HG02571 (cell line): Measurements from ENCODE around the gene SLC7A6OS.

ENCODE experiments used
- ATAC-seq: cut with Tn5 transposase; IDR thresholded peaks from one replicate; pipeline ENCODE4 v1.9.1; 2021; ENCODE audit warnings: mild to moderate bottlenecking, moderate library complexity; ENCODE audit not compliant: unreplicated experiment

Gene SLC7A6OS

GRCh38 chr16:68345351-68345810 is 34.6 kb upstream of the SLC7A6OS start:
- no peak for ATAC-seq

GRCh38 chr16:68344252-68344651 is 33.5 kb upstream of the SLC7A6OS start:
- ATAC-seq = no peak

GRCh38 chr16:68343137-68343536 is 32.4 kb upstream of the SLC7A6OS start:
- no peak for ATAC-seq

- ATAC-seq = no peak
Measured at GRCh38 chr16:68342620-68343019, 31.9 kb upstream of the SLC7A6OS start.

- no peak for ATAC-seq
Measured at GRCh38 chr16:68339214-68339613, 28.5 kb upstream of the SLC7A6OS start.

- no peak for ATAC-seq
Measured at GRCh38 chr16:68338326-68339119, 27.8 kb upstream of the SLC7A6OS start.

GRCh38 chr16:68335175-68335574 is 24.4 kb upstream of the SLC7A6OS start:
- ATAC-seq = no peak

- ATAC-seq = no peak
Measured at GRCh38 chr16:68332411-68333121, 21.8 kb upstream of the SLC7A6OS start.

- ATAC-seq = no peak
Measured at GRCh38 chr16:68331879-68332410, 21.2 kb upstream of the SLC7A6OS start.

- ATAC-seq = no peak
Measured at GRCh38 chr16:68328860-68329390, 18.2 kb upstream of the SLC7A6OS start.

- ATAC-seq = peak; percentile 50
Measured at GRCh38 chr16:68328151-68328859, 17.6 kb upstream of the SLC7A6OS start.

GRCh38 chr16:68324780-68325357 is 14.1 kb upstream of the SLC7A6OS start:
- no peak for ATAC-seq

- no peak for ATAC-seq
Measured at GRCh38 chr16:68324336-68324735, 13.6 kb upstream of the SLC7A6OS start.

- ATAC-seq = no peak
Measured at GRCh38 chr16:68319185-68319908, 8.6 kb upstream of the SLC7A6OS start.

- no peak for ATAC-seq
Measured at GRCh38 chr16:68313116-68313515, 2.4 kb upstream of the SLC7A6OS start.

GRCh38 chr16:68310437-68310773 is 341 bp downstream of the SLC7A6OS start:
- peak; percentile 12 for ATAC-seq

- ATAC-seq = no peak
Measured at GRCh38 chr16:68309799-68310198, 947 bp downstream of the SLC7A6OS start.

GRCh38 chr16:68306633-68307032 is 4.1 kb downstream of the SLC7A6OS start:
- ATAC-seq = no peak

- ATAC-seq = no peak
Measured at GRCh38 chr16:68300734-68301459, 9.8 kb downstream of the SLC7A6OS start.
